Kidney (tissue), 14 donors: ENCODE results near the gene CKAP2L. TPM values are rescaled to one million over a fixed set of nuclear protein-coding genes. Genes with fewer than 3 reads are reported as not detected.

Source experiments
- DNase-seq, 5 donors: peaks; one replicate each; pipeline ENCODE4 v3.0.0-alpha.2; 2013 to 2020
- FAIRE-seq: peaks from 2 replicates; lab custom pipeline; 2012; peaks lifted over from hg19 to GRCh38; lab: Jason Lieb, UNC
- H3K27ac ChIP-seq, 2 donors: one replicate each; pipeline ENCODE4 v1.7.0; 2013; ENCODE audit warnings: low read depth in 2 of 2, low read length in 2 of 2, inconsistent platforms in 1 of 2
- H3K27me3 ChIP-seq: one replicate; pipeline ENCODE4 v1.7.1; 2013; ENCODE audit warnings: low read length, inconsistent platforms; ENCODE audit not compliant: control insufficient read depth, insufficient read depth
- H3K36me3 ChIP-seq, 3 donors: one replicate each; pipeline versions ENCODE4 v1.7.0 to v1.7.1; 2013; ENCODE audit warnings: low read length in 3 of 3, control low read depth in 1 of 3, inconsistent platforms in 1 of 3; ENCODE audit not compliant: insufficient read depth in 3 of 3, control insufficient read depth in 2 of 3
- H3K4me1 ChIP-seq, 3 donors: one replicate each; pipeline versions ENCODE4 v1.7.0 to v1.7.1; 2013; ENCODE audit warnings: low read length in 3 of 3, inconsistent platforms in 1 of 3, low read depth in 1 of 3; ENCODE audit not compliant: control insufficient read depth in 2 of 3, insufficient read depth in 2 of 3
- H3K4me3 ChIP-seq, 3 donors: one replicate each; pipeline versions ENCODE4 v1.7.0 to v1.8.1; 2013; ENCODE audit warnings: low read length in 3 of 3, control low read depth in 1 of 3, inconsistent platforms in 1 of 3
- H3K9ac ChIP-seq, 3 donors: one replicate each; pipeline versions ENCODE4 v1.7.0 to v1.7.1; 2013; ENCODE audit warnings: low read length in 3 of 3, control low read depth in 1 of 3, inconsistent platforms in 1 of 3
- H3K9me3 ChIP-seq, 3 donors: one replicate each; pipeline versions ENCODE4 v1.7.0 to v1.7.1; 2013; ENCODE audit warnings: low read length in 3 of 3, control low read depth in 1 of 3, inconsistent platforms in 1 of 3; ENCODE audit not compliant: control insufficient read depth in 2 of 3, insufficient read depth in 1 of 3
- CTCF ChIP-seq: IDR thresholded peaks from 3 replicates; pipeline ENCODE4 v1.5.1; 2012; ENCODE audit warnings: mild to moderate bottlenecking, moderate library complexity, borderline replicate concordance; ENCODE audit not compliant: insufficient read depth; ENCODE audit errors: extremely low read depth
- intact Hi-C: fragments of 100-400 bp; cut with DNase I; formaldehyde crosslinking; loops from one replicate; pipeline ENCODE4 v1.11.1; 2022
- polyA plus RNA-seq: library from polyadenylated mRNA; stranded (reverse); fragments of 350-450 nt; fragmentation: Illumina TruSeq; extraction: RNeasy Lipid Tissue Mini Kit (QIAGEN cat#74804); gene quantifications from one replicate; pipeline ENCODE4 v1.2.3, GENCODE V29; 2014; ENCODE audit warnings: low read depth, low replicate concordance; ENCODE audit not compliant: insufficient read depth
- total RNA-seq: library from RNA; stranded (reverse); fragmentation: NEBNext Ultra II Directional; extraction: Animal tissue kit (Norgen Biotek cat#: 25700); gene quantifications from one replicate; pipeline ENCODE4 v1.2.1, GENCODE V29; 2021
- donor health status: control.
- donor health status: control.
- donor health status: control.
- donor health status: control.
- donor health status: control.
- donor health status: DM: yes; HTN: yes; CAD: no.
- donor health status: Normal renal cell carcinoma (clear cell type).

The CKAP2L gene
- total and polyA plus RNA-seq, 2 donors from 2014 or later = 0.88 TPM; not detected in 1

GRCh38 chr2:112699984-112700667 is 64.3 kb downstream of the CKAP2L start:
- Histone ChIP-seq H3K4me1 (no peaks in the 10 kb centered on the region), H3K36me3 (no peaks in the 10 kb centered on the region), H3K27me3 (no peaks in the 10 kb centered on the region), H3K27ac (no peak overlapping the region), H3K9ac (no peak overlapping the region), H3K4me3 (no peak overlapping the region), H3K9me3 (no peaks in the 10 kb centered on the region)
- DNase-seq (no peak), FAIRE-seq (no peak)
- no peak for TF ChIP-seq CTCF
- intact Hi-C loops = no loop called here

GRCh38 chr2:112698834-112699515 is 65.4 kb downstream of the CKAP2L start:
- no peak for DNase-seq
- H3K27ac ChIP-seq = no peak overlapping the region
- no peaks in the 10 kb centered on the region for H3K4me1 ChIP-seq
- intact Hi-C loops = no loop called here
- H3K9ac ChIP-seq = no peak overlapping the region
- H3K9me3 ChIP-seq = no peaks in the 10 kb centered on the region
- no peaks in the 10 kb centered on the region for H3K36me3 ChIP-seq
- no peak overlapping the region for H3K4me3 ChIP-seq
- no peak for TF ChIP-seq CTCF
- no peak for FAIRE-seq
- H3K27me3 ChIP-seq = no peaks in the 10 kb centered on the region

GRCh38 chr2:112694182-112694581 is 70.2 kb downstream of the CKAP2L start:
- peaks cover 0 to 7% (median 0%) of the 10 kb centered on the region in 3 donors for H3K4me1 ChIP-seq
- no peak overlapping the region for H3K4me3 ChIP-seq
- H3K36me3 ChIP-seq = no peaks in the 10 kb centered on the region
- no peak for TF ChIP-seq CTCF
- no peak for DNase-seq
- intact Hi-C loops = no loop called here
- H3K27me3 ChIP-seq = no peaks in the 10 kb centered on the region
- H3K9me3 ChIP-seq = no peaks in the 10 kb centered on the region
- FAIRE-seq = no peak
- H3K27ac ChIP-seq = no peak overlapping the region
- no peak overlapping the region for H3K9ac ChIP-seq
